Stimulated activated naive CD8-positive, alpha-beta T cell treated with anti-CD3 and anti-CD28 coated beads, Interleukin-15, Interleukin-2, amounts not matched to agents 100 ng/mL and 50 ng/mL, for 24 hours (primary cell): ENCODE data around the gene SLC27A1.
A peak's percentile ranks its signal among the peaks of the same experiment; 100 is the strongest.
"Not testable (repeated sequence)": the region's sequence is repeated elsewhere in the genome, so short reads cannot be mapped to it uniquely, and the experiment has no call there.

Source experiments
- H3K27ac Mint-ChIP-seq: one replicate; pipeline ENCODE4 v1.8.0; 2021; ENCODE audit warnings: mild to moderate bottlenecking, mixed read lengths
- H3K27me3 Mint-ChIP-seq: one replicate; pipeline ENCODE4 v1.8.0; 2021; ENCODE audit warnings: mixed read lengths
- H3K36me3 Mint-ChIP-seq: one replicate; pipeline ENCODE4 v1.8.0; 2021; ENCODE audit warnings: low read depth, mixed read lengths
- H3K4me1 Mint-ChIP-seq: one replicate; pipeline ENCODE4 v1.8.0; 2021; ENCODE audit warnings: low read depth, mixed read lengths
- H3K4me3 Mint-ChIP-seq: one replicate; pipeline ENCODE4 v1.8.0; 2021; ENCODE audit warnings: mild to moderate bottlenecking, mixed read lengths
- H3K9me3 Mint-ChIP-seq: one replicate; pipeline ENCODE4 v1.8.0; 2021; ENCODE audit warnings: mixed read lengths

Gene SLC27A1

DNA sequence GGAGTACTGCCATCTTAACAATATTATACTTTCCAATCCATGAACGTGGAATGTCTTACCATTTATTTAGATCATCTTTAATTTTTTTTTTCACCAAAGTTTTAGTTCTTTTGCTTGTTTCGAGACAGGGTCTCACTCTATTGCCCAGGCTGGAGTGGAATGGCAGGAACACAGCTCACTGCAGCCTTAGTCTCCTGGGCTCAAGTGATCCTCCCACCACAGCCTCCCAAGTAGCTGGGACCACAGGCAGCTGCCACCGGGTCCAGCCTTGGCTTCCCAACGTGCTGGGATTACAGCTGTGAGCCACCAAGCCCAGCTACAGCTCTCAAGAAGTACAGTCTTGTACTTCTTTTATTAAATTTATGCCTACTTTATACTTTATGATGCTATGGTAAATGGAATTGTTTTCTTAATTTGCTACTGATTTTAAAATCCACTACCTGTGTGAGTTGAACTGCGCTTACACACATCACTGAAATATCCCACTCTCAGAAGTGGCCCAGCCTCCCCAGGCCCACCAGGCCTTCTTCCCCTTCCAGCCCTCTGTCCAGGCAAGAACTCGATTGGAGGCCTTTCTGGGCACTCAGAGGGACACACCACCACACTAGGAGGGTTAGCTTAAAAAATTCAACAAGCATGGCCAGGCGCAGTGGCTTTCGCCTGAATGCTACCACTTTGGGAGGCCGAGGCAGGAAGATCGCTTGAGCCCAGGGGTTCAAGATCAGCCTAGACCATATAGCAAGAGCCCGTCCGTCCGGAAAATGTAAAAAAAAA lies 40.1 kb downstream of the SLC27A1 start:
- Mint-ChIP-seq H3K4me1 (peaks cover 50% of the 10 kb centered on the region), H3K27ac (peak overlapping the region; percentile 100), H3K27me3 (no peaks in the 10 kb centered on the region), H3K9me3 (no peaks in the 10 kb centered on the region), H3K36me3 (peaks cover 24% of the 10 kb centered on the region), H3K4me3 (peak overlapping the region; percentile 98)

DNA sequence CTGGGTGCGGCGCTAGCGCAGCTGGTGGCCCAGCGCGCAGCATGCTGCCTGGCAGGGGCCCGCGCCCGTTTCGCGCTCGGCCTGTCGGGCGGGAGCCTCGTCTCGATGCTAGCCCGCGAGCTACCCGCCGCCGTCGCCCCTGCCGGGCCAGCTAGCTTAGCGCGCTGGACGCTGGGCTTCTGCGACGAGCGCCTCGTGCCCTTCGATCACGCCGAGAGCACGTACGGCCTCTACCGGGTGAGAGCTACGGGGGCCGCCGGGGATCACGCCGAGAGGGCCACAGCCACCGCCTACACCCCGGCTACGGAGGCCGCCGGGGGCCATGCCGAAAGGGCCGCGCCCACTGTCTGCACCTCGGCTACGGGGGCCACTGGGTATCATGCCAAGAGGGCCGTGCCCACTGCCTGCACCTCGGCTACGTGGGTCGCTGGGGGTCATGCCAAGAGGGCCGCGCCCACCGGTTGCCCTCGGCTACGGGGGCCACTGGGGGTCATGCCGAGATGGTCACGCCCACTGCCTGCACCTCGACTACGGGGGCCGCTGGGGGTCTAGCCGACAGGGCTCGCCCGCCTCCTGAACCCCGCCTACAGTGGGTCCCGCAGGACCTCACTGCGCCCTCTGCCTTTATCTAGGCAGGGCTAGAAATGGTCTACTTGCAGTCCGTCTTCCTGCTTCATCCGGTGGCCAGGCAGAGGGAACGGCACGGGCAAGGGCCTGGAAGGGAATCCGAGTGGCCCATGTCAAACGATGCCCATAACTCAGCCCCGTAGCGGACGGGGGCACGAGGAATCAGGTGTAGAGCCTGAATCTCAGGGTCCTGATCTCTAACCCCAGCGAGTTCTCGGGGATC lies 41.6 kb downstream of the SLC27A1 start:
- no peaks in the 10 kb centered on the region for H3K9me3 Mint-ChIP-seq
- peaks cover 29% of the 10 kb centered on the region for H3K36me3 Mint-ChIP-seq
- peaks cover 50% of the 10 kb centered on the region for H3K4me1 Mint-ChIP-seq
- peak overlapping the region; percentile 90 for H3K27ac Mint-ChIP-seq
- peak overlapping the region; percentile 98 for H3K4me3 Mint-ChIP-seq
- no peaks in the 10 kb centered on the region for H3K27me3 Mint-ChIP-seq

DNA sequence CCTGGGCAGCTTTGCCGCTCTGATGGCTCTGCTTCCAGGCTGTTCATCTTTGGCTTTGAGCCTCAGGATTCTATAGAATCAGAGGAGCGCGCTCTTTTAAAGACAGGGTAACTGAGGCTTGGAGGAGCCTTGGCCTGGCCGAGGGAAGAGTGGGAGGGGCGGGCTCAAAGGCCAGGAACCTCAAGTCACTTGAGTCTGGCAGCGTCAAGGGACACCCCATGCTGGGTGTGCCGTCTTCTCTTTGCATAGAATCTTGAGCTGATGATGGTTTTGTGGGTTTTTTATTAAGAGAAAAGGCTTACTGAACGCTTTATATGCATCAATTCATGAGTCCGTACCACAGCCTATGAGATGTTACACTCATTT lies 42.2 kb downstream of the SLC27A1 start:
- peaks cover 49% of the 10 kb centered on the region for H3K4me1 Mint-ChIP-seq
- H3K9me3 Mint-ChIP-seq: no peaks in the 10 kb centered on the region
- peak overlapping the region; percentile 98 for H3K4me3 Mint-ChIP-seq
- H3K27me3 Mint-ChIP-seq: no peaks in the 10 kb centered on the region
- H3K36me3 Mint-ChIP-seq: peaks cover 34% of the 10 kb centered on the region
- peak overlapping the region; percentile 90 for H3K27ac Mint-ChIP-seq

DNA sequence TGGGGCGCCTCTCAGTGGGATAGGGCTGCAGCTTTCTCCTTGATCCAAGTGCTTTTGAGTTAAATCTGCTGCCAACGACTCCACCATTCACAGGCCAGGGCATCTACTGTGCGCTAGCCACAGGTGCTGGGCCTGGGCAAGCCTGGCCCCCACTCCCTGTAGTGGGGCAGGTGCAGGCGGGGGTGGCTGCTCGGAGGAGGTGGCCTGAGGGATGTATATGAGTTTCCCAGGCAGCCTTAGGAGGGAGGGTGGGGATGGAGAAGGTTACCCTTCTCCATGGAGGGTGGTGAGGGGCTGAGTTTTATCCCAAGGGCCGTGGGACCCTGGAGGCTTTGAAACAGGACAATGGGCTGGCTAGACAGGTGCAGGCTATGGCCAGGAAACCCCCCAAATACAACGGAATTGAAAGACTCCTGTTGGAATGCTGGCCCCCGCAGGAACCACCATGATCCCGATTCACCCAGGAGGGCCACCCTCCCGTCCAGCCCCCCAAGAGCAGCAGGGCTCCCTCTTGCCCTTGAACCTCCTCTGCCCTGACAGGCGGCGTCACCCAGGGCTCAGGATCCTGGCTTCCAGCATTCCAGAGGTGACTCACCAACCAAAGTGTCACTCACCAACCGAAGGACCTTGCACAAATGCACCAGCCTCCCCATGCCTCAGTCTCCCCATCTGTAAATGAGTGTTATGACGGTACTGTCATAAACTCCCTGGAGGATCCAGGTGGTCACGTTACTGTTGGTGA lies 45.3 kb downstream of the SLC27A1 start:
- Mint-ChIP-seq H3K4me3 (no peak overlapping the region), H3K4me1 (peaks cover 25% of the 10 kb centered on the region), H3K9me3 (no peaks in the 10 kb centered on the region), H3K36me3 (peaks cover 29% of the 10 kb centered on the region), H3K27ac (no peak overlapping the region), H3K27me3 (no peaks in the 10 kb centered on the region)

DNA sequence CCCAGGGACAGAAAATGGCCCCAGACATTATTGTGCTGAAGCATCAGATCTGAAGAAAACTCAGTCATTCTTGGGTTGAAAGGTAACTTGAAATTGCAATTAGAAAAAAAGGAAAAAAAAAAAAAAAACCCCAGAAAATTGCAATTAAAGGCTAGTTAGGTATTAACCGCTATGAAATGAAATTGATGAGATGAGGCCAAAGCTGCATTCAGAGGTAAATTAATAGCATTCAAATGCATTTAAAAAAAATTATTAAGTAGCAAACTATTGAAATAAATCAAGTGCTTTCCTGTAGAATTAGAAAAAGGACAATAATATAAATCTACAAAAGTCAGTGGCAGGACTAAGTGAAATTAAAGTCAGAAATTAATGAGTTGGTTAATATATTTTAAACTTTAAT lies 47.6 kb downstream of the SLC27A1 start:
- Mint-ChIP-seq H3K4me3 (no peak overlapping the region), H3K27ac (no peak overlapping the region), H3K4me1 (peaks cover 22% of the 10 kb centered on the region), H3K9me3 (no peaks in the 10 kb centered on the region), H3K36me3 (peaks cover 22% of the 10 kb centered on the region), H3K27me3 (no peaks in the 10 kb centered on the region)

DNA sequence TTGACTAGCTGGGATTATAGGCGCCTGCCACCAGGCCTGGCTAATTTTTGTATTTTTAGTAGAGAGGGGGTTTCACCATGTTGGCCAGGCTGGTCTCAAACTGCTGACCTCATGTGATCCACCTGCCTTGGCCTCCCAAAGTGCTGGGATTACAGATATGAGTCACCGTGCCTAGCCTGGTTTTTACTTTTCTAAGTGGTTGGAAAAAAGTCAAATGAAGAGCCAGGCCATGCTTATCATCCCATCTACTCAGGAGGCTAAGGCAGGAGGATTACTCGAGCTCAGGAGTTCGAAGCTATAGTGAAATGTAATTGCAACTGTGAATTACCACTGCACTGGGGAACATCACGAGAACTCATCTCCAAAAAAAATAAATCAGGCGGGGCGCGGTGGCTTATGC lies 48.3 kb downstream of the SLC27A1 start:
- H3K4me1 Mint-ChIP-seq: peaks cover 24% of the 10 kb centered on the region
- H3K27ac Mint-ChIP-seq, H3K9me3 Mint-ChIP-seq, H3K27me3 Mint-ChIP-seq, H3K4me3 Mint-ChIP-seq: not testable (repeated sequence)
- H3K36me3 Mint-ChIP-seq: peaks cover 22% of the 10 kb centered on the region

DNA sequence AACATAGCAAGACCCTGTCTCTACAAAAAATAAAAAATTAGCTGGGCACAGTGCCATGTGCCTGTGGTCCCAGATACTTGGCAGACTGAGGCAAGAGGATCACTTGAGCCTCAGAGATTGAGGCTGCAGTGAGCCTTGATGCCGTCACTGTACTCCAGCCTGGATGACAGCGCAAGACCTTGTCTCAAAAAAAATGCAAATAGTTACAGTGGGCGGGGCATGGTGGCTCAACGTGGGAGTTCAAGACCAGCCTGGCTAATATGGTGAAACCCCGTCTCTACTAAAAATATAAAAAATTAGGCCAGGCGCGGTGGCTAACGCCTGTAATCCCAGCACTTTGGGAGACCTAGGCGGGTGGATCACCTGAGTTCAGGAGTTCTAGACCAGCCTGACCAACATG lies 49.6 kb downstream of the SLC27A1 start:
- H3K4me3 Mint-ChIP-seq: no peak overlapping the region
- no peaks in the 10 kb centered on the region for H3K9me3 Mint-ChIP-seq
- no peak overlapping the region for H3K27ac Mint-ChIP-seq
- H3K4me1 Mint-ChIP-seq: peaks cover 32% of the 10 kb centered on the region
- peaks cover 22% of the 10 kb centered on the region for H3K36me3 Mint-ChIP-seq
- H3K27me3 Mint-ChIP-seq: no peaks in the 10 kb centered on the region

DNA sequence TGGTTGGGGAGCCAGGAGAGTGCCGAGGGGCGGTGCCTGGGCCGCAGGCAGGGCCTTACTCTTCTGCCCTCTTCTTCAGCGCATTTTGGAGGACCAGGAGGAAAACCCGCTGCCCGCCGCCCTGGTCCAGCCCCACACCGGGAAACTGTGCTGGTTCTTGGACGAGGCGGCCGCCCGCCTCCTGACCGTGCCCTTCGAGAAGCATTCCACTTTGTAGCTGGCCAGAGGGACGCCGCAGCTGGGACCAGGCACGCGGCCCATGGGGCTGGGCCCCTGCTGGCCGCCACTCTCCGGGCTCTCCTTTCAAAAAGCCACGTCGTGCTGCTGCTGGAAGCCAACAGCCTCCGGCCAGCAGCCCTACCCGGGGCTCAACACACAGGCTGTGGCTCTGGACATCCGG lies 50.5 kb downstream of the SLC27A1 start:
- Mint-ChIP-seq H3K9me3 (no peaks in the 10 kb centered on the region), H3K27ac (no peak overlapping the region), H3K4me1 (peaks cover 41% of the 10 kb centered on the region), H3K27me3 (no peaks in the 10 kb centered on the region), H3K4me3 (no peak overlapping the region), H3K36me3 (peaks cover 21% of the 10 kb centered on the region)

DNA sequence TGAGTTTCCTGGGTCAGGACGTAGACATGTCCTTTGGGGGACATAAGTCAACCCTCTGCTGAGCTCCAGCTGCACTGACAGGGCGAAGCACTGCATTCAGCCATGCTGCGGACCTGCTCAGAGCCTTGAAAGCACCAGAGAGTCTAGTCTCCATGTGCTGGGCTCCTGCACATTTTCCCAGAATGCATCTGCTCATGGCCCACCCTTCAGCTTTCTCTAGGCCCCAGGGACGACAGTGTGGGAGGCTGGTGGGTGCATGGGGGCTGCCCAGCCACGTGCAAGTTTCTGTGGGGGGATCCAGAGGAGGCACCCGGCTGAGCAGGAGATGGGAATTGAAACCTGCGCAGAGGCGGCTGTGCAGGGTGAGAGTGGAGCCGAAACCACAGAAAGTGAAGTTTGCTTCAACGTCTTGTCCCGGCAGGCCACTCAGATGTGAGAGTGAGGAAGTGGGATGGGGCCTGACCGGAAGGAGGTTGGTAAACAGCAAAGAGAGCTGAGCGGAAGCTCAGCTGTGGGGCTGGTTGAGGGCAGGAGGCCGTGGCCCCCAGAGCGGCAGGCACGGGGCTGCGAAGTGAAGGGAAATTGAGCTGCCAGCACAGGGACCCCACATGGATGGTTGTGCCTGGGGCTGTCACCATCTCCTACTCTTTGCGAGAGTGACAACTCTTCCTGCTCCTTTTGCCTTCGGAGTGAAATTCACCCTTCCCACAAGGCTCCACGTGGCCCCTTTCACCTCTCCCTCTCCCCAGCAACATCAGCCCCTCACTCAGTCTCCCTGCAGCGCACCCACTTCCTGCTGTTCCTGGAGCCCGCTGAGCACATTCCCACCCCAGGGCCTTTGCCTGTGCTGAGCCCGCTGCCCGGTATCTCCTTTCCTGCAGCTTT lies 52.9 kb downstream of the SLC27A1 start:
- Mint-ChIP-seq H3K4me1 (peaks cover 49% of the 10 kb centered on the region), H3K27me3 (no peaks in the 10 kb centered on the region), H3K36me3 (peaks cover 4% of the 10 kb centered on the region), H3K4me3 (peak overlapping the region; percentile 63), H3K9me3 (no peaks in the 10 kb centered on the region), H3K27ac (peak overlapping the region; percentile 91)

DNA sequence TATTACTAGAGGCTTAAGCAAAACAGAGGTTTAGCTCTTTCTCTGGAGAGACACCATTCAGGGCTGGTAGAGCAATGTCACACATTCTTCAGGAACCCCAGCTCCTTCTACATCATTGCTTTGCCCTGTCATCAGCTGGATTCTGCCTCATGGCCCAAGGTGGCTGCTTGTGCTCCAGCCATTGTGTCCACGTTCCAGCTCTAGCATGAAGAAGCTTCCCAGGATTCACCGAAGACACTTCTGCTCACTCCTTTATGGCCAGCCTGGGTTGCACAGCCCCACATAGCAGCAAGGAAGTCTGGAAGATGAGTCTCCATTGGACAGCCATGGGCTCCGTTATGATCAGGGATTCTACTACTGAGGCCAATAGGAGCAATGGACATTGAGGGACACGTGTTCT lies 54.3 kb downstream of the SLC27A1 start:
- Mint-ChIP-seq H3K9me3 (peaks cover 4% of the 10 kb centered on the region), H3K27ac (peak overlapping the region; percentile 68), H3K27me3 (no peaks in the 10 kb centered on the region), H3K36me3 (no peaks in the 10 kb centered on the region), H3K4me3 (no peak overlapping the region), H3K4me1 (peaks cover 45% of the 10 kb centered on the region)

DNA sequence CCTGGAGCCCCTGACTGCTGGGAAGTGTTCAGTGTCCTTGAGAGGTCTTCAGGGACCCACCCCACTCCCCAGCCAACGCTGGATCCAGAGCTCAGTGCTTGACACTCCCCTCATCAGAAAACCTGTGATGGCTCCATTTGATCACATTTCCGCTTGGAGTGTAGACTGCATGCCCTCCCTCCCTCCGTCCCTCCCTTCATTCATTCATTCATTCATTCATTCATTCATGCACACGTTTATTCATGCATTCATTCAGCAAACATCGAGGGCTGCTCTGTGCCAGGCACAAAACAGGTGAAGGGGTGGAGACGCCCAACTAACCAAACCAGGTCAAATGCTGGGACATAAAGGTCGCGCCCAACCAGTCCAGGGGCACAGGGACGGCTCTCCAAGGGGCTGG lies 54.8 kb downstream of the SLC27A1 start:
- Mint-ChIP-seq H3K4me1 (peaks cover 48% of the 10 kb centered on the region), H3K4me3 (no peak overlapping the region), H3K27ac (no peak overlapping the region), H3K36me3 (no peaks in the 10 kb centered on the region), H3K9me3 (peaks cover 4% of the 10 kb centered on the region), H3K27me3 (no peaks in the 10 kb centered on the region)

DNA sequence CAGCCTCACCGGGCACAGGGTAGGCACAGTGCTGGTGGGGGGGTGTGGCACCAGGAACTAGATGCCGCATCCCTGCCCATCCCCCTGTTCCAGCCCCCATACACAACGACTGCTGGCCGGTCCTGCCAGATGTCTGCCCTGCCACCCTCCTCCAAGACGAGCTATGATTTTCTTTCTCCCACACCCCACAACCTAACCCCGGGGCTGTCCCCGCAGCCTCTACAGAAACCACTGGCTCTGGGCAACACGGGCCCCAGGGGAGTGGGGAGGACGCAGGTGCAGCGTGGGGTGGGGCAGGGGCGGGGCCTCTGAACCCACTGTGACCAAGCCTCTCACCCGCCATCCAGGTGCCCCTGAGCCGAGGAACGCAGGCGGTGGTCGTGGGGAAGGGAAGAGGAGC lies 56.6 kb downstream of the SLC27A1 start:
- Mint-ChIP-seq H3K4me3 (peak overlapping the region; percentile 49), H3K27me3 (no peaks in the 10 kb centered on the region), H3K9me3 (peaks cover 4% of the 10 kb centered on the region), H3K27ac (no peak overlapping the region), H3K4me1 (peaks cover 53% of the 10 kb centered on the region), H3K36me3 (no peaks in the 10 kb centered on the region)

DNA sequence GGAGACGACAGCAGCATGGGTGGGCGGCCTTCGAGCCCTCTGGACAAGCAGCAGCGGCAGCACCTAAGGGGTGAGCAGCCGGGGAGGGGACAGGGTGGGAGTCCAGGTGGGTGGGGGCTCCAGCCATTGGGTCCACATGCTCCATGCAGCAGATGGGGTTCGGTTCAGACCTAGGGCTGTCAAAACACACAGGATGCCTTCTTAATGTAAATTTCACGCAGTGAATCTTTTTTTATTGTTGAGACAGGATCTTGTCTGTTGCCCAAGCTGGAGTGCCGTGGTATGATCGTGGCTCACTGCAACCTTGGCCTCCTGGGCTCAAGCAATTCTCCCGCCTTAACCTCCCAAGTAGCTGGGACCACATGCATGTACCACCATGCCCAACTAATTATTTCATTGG lies 57.0 kb downstream of the SLC27A1 start:
- Mint-ChIP-seq H3K9me3 (peaks cover 4% of the 10 kb centered on the region), H3K27ac (no peak overlapping the region), H3K4me3 (peak overlapping the region; percentile 49), H3K27me3 (no peaks in the 10 kb centered on the region), H3K36me3 (no peaks in the 10 kb centered on the region), H3K4me1 (peaks cover 51% of the 10 kb centered on the region)

DNA sequence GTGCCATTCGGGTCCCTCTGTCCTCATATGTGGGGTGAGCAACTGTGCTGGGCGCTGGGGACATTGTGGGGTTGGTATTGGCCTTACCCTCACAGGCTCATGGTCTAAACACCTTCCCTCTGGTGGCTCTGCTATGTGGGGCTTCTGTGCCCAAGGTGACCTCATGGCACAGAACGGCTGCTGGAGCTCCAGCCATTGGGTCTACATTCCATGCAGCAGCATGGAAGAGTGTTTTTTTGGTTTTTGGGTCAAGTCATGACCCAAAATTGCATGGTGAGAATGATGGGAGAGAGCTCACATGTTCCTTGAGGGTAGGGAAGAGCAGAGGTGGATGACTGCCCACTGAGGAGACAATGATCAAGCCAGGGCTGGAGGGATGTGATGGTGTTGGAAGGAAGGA lies 58.3 kb downstream of the SLC27A1 start:
- H3K4me1 Mint-ChIP-seq: peaks cover 39% of the 10 kb centered on the region
- H3K4me3 Mint-ChIP-seq: peak overlapping the region; percentile 6
- H3K27ac Mint-ChIP-seq: no peak overlapping the region
- H3K36me3 Mint-ChIP-seq: no peaks in the 10 kb centered on the region
- H3K9me3 Mint-ChIP-seq: peaks cover 4% of the 10 kb centered on the region
- H3K27me3 Mint-ChIP-seq: no peaks in the 10 kb centered on the region
